HG03342 (cell line): Measurements from ENCODE around the gene ERN1.

Source experiments
- ATAC-seq: cut with Tn5 transposase; IDR thresholded peaks from one replicate; pipeline ENCODE4 v1.9.1; 2021; ENCODE audit warnings: mild to moderate bottlenecking, moderate library complexity; ENCODE audit not compliant: unreplicated experiment

Gene ERN1

GRCh38 chr17:64087252-64088005 lies 42.5 kb downstream of the ERN1 start:
- ATAC-seq: no peak

GRCh38 chr17:64085650-64086005 lies 44.3 kb downstream of the ERN1 start:
- no peak for ATAC-seq

- ATAC-seq: no peak
Measured at GRCh38 chr17:64084940-64085649, 44.8 kb downstream of the ERN1 start.

GRCh38 chr17:64084086-64084939 lies 45.6 kb downstream of the ERN1 start:
- ATAC-seq: no peak

- no peak for ATAC-seq
Measured at GRCh38 chr17:64083563-64084085, 46.3 kb downstream of the ERN1 start.

GRCh38 chr17:64083093-64083492 lies 46.9 kb downstream of the ERN1 start:
- no peak for ATAC-seq

GRCh38 chr17:64081802-64082799 lies 47.8 kb downstream of the ERN1 start:
- ATAC-seq: no peak

GRCh38 chr17:64080174-64080618 lies 49.7 kb downstream of the ERN1 start:
- ATAC-seq: no peak

GRCh38 chr17:64077379-64077778 lies 52.6 kb downstream of the ERN1 start:
- no peak for ATAC-seq

GRCh38 chr17:64075913-64076312 lies 54.0 kb downstream of the ERN1 start:
- no peak for ATAC-seq

- peak; percentile 6 for ATAC-seq
Measured at GRCh38 chr17:64074704-64075426, 55.1 kb downstream of the ERN1 start.

GRCh38 chr17:64073771-64074703 lies 55.9 kb downstream of the ERN1 start:
- peak; percentile 84 for ATAC-seq

GRCh38 chr17:64071111-64071510 lies 58.8 kb downstream of the ERN1 start:
- ATAC-seq: no peak

- ATAC-seq: no peak
Measured at GRCh38 chr17:64070213-64070612, 59.7 kb downstream of the ERN1 start.

- ATAC-seq: no peak
Measured at GRCh38 chr17:64069143-64069542, 60.8 kb downstream of the ERN1 start.

GRCh38 chr17:64067657-64068056 lies 62.3 kb downstream of the ERN1 start:
- no peak for ATAC-seq

GRCh38 chr17:64066716-64067115 lies 63.2 kb downstream of the ERN1 start:
- no peak for ATAC-seq

- no peak for ATAC-seq
Measured at GRCh38 chr17:64065161-64065560, 64.8 kb downstream of the ERN1 start.
